ENCODE results near the gene CIBAR2. TPM values are rescaled to one million over a fixed set of nuclear protein-coding genes. Genes with fewer than 3 reads are reported as not detected.

The CIBAR2 gene
- total and polyA plus RNA-seq, 9 of the 15 experiments (the other 6 are each of a cell fraction or from before 2014, with no cell fraction given): not detected

- TF ChIP-seq PHF8 (IDR thresholded peaks at IDR 0.05; ENCODE audit: borderline replicate concordance, low read length) (no peak), SP1 (CRISPR knock-in tag; IDR thresholded peaks at IDR 0.05) (no peak), DLX4 (CRISPR knock-in tag; IDR thresholded peaks at IDR 0.05) (no peak), HBP1 (CRISPR knock-in tag; IDR thresholded peaks at IDR 0.05) (no peak), ZNF57 (CRISPR knock-in tag; IDR thresholded peaks at IDR 0.05) (no peak), ZFX (CRISPR knock-in tag; IDR thresholded peaks at IDR 0.05) (no peak), HCFC1 (IDR thresholded peaks at IDR 0.05; ENCODE audit: low read depth, low read length) (peak; percentile 28; the same call in 1 of the 2 replicates), ZNF282 (CRISPR knock-in tag; IDR thresholded peaks at IDR 0.05) (no peak), DACH1 (IDR thresholded peaks at IDR 0.05; ENCODE audit: partially characterized antibody) (no peak), GABPB2 (CRISPR knock-in tag; conservative IDR thresholded peaks at IDR 0.05) (no peak), NR2F6 (CRISPR knock-in tag; IDR thresholded peaks at IDR 0.05) (no peak), ZNF395 (CRISPR knock-in tag; IDR thresholded peaks at IDR 0.05) (no peak), PHF21A (IDR thresholded peaks at IDR 0.05; ENCODE audit: borderline replicate concordance, low read depth) (no peak), SRSF7 (optimal IDR thresholded peaks at IDR 0.05; ENCODE audit: low read depth, low read length) (no peak), MAX (CRISPR knock-in tag; IDR thresholded peaks at IDR 0.05) (no peak), ELF2 (CRISPR knock-in tag; IDR thresholded peaks at IDR 0.05) (no peak), PPARD (CRISPR knock-in tag; IDR thresholded peaks at IDR 0.05) (no peak), CTBP1 (IDR thresholded peaks at IDR 0.05; ENCODE audit: borderline replicate concordance) (peak; percentile 52; the same call in 1 of the 2 replicates), TARDBP (IDR thresholded peaks at IDR 0.05) (no peak), SMARCE1 (IDR thresholded peaks at IDR 0.05) (no peak), SP2 (IDR thresholded peaks at IDR 0.05; ENCODE audit: extremely low read depth, low read depth, low read length, poor library complexity, severe bottlenecking) (no peak), ZNF76 (CRISPR knock-in tag; IDR thresholded peaks at IDR 0.05; ENCODE audit: borderline replicate concordance) (no peak), POLR2H (tag; IDR thresholded peaks at IDR 0.05; ENCODE audit: low read depth) (no peak), MNT (conservative IDR thresholded peaks at IDR 0.05) (no peak), CBFA2T3 (IDR thresholded peaks at IDR 0.05) (peak; percentile 41; the same call in 1 of the 2 replicates), KLF1 (tag; IDR thresholded peaks at IDR 0.05) (no peak)
These were observed 29.3 kb upstream of the CIBAR2 start (continued) for GRCh38 chr16:85141491-85142128.

All from K562 (cell line).